Activated T-helper 1 cell treated with anti-CD3 and anti-CD28 coated beads, Interleukin-2, amount 50 U/mL, for 16 hours (primary cell): ENCODE measurements around the gene UPB1.

ENCODE experiments used
- DNase-seq, 2 donors: peaks; one replicate each; pipeline ENCODE4 v3.0.0-alpha.2; 2020; ENCODE audit warnings: low read depth in 1 of 2, low spot score in 1 of 2

Gene UPB1

DNA sequence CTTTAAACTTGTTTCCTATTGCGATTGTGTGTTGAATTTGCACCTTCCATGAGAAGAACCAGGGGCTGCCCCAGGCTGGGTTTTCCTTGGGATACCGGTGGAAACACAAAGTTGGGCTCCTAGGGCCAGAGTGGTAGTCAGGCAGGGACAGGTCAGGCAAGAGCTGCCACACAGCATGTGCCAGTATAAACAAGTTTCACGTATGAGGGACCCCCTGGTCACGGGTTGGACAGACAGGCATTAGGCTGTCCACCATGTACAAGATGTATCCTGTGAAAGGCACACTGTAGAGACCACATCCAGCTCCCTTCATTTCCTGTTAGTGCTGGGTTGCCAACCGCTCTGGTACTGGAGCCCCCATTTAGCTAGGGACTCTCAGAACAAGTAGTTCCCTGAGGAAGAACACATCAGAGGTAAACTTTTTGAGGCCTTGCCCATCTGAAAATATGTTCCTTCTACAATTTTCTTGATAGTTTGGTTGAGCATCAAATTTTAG lies 8.8 kb downstream of the UPB1 start:
- DNase-seq = no peak

DNA sequence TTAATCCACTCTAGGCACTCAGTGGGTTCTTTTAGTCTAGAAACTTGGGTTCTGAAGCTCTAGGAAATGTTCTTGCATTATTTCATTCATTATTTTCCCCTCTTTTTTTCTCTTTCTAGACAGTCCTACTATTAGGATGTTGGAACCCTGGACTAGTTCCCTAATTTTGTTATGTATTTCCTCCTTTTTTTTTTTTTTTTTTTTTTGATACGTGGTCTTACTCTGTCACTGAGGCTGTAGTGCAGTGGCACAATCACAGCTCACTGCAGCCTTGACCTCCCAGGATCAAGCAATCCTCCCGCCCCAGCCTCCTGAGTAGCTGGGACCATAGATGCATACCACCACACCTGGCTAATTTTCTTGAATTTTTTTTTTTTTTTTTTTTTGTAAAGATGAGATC lies 9.4 kb downstream of the UPB1 start:
- no peak for DNase-seq

DNA sequence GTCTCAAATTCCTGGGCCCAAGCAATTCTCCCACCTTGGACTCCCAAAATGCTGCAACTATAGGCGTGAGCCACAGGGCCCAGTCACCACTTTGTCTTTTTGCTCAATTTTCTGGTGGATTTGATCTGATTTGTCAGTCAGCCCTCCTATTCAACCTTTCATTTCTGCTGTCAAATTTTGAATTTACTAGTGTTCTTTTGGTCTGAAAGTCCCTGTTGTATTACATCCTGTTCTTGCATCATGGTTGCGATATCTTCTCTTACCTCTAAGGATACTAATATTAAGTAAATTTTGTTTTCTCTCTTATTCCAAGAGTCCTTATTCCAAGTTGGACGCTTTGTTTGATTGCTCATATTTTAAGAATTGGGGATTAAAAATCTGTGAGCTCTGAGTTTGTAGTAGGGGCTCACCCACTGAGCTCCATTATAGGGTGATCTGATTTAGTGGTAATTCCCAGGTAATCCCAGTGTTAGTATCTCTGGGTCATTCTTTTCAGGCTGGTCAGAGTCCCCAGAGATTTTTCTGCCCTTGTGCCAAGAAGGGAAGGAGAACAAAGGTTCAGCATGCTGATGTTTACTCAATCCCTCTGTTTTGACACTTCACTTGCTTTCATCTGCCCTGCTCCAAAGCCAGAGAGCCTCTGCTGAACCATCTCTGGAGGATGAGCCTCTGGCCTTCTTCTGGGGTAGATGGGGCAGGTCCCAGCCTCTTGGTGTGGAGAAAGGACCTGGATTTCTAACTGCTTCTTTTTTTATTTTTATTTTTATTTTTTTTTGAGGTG lies 10.0 kb downstream of the UPB1 start:
- no peak for DNase-seq

DNA sequence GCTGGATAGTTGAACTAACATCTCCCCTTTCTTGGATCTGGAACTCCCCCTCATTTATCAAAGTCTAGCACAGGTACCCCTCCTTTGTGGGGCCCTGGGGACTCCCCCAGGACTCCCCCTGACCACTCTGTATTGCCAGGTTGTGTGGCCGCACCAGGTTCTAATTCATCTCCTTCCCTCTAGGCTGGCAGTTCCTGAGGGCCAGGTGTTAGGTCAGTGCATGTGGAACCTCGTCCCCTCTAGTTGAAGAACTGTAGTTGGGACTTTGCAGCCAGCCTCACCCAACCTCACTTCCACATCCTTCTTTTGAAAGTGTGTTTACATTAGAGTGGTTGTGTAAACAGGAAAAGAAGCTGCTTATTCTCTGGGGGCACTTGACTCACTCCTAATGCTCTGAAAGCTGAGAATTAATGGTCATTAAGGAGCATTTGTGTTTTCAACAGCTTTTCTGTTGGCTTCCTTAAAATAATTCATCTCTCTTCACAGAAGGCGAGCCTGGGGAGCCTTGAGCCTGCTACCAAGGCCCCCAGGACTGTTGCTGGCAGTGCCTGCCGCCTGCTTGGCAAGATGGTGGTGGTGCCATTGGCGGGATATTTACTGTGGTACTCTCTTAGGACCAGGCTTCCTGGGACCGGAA lies 11.8 kb downstream of the UPB1 start:
- no peak for DNase-seq

DNA sequence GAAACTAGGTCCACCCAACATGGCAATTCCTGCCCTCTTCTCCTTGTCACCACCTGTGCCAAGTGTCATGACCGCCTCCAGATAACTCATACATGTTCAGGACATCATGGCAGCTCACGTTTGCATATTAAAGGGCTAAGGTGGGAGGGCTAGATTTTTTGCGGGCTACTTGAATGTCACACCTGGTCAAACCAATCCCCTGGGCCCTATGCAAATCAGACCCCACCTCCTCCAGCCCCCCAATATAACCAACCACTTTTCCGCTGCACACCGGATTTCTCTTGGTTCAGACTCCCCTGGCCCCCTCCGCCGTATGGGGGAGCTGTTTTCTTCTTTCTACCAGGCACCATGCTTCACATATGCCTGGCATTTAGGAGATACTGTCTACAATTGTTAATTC lies 12.6 kb downstream of the UPB1 start:
- DNase-seq = no peak

DNA sequence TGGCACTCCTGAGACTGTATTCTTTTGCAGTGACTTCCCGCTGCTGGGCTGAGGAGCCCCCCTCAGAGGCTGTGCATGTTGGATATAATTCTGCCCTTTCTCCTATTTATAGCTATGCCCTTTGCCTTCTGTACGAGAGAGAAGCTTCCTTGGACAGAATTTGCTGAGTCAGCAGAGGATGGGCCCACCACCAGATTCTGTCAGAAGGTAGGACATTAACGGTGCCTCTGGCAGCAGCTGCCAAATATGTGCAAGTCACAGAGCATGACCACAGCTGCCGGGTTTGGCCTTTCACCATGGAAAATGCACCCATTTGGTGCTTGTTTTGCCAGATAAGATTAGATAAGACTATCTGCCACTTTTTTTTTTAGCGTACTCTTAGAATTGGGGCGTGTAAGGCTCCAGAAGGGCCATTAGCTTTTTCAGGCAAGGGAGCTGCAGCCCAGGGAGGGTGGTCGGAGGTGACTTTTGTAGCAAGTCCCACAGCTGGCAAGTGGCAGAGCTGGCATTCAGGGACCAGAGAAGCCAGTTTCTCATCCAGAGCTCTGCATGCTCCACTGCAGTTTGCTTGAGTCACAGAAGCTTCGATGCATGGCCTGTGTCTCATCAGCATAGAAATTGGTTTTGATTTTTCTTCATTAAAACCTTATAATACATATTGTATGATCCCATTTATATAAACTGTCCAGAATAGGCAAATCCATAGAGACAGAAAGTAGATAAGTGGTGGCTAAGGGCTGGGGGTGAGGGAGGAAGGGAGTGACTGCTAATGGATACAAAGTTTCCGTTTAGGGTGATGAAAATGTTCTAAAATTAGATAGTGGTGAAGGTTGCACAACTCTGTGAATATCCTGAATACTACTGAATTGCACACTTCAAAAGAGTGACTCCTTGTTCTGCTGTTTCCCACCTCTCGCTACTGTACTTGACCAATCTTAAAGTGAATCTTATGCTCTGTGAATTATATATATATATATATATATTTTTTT lies 15.8 kb downstream of the UPB1 start:
- no peak for DNase-seq

DNA sequence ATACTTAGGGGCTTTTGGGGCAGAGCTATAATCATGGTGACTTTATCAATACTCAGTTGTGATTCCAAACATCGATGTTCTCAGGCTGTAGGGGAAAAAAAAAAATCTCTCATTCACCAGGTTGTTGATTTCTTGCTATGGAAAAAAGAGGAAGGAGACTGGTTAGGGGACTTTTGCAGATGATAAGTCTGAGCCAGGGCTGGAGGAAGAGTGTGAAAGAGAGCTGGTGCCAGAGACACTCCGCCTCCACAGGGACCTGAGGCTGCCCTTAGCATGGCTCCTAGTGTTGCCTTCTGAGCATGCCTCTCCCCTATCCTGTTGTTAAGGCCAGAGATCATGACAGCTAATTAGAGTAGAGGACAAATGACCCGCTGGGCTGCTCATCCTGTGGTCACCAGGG lies 16.9 kb downstream of the UPB1 start:
- no peak for DNase-seq

DNA sequence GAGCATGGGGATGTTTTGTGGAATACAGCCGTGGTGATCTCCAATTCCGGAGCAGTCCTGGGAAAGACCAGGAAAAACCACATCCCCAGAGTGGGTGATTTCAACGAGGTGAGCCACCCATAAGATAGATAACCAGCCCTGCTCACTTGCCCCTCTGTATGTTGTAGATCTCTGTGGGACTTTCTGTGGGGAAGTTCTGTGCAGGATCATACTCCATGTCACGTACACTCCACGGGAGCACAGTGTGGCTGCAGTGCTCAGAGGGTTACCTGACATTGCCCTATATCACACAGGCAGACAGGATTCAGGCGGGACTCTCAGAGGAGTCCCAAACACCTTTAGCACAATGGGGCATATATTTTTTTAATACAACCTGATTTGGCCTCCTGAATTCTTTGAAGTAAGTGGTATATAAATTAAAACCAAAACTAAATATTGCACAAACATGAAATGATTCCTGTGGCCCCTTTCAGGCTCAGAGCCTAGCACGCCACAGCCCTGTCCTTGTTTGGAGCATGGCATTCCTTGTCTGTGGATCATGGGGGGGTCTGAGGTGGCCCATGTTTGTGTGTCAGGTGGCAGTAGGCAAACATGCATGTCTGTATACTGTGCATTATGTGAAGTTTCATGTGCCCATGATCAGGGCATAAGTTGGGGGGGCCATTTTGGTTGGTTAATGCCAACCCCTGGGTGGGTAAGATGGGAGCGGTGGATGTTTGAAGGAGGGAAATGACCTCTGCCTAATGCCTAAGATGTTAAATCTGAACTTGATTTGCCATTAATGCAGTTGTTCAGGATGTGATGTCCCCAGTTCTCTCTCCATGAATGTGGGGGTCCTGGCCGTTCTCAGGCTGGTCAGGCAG lies 18.5 kb downstream of the UPB1 start:
- DNase-seq = no peak

DNA sequence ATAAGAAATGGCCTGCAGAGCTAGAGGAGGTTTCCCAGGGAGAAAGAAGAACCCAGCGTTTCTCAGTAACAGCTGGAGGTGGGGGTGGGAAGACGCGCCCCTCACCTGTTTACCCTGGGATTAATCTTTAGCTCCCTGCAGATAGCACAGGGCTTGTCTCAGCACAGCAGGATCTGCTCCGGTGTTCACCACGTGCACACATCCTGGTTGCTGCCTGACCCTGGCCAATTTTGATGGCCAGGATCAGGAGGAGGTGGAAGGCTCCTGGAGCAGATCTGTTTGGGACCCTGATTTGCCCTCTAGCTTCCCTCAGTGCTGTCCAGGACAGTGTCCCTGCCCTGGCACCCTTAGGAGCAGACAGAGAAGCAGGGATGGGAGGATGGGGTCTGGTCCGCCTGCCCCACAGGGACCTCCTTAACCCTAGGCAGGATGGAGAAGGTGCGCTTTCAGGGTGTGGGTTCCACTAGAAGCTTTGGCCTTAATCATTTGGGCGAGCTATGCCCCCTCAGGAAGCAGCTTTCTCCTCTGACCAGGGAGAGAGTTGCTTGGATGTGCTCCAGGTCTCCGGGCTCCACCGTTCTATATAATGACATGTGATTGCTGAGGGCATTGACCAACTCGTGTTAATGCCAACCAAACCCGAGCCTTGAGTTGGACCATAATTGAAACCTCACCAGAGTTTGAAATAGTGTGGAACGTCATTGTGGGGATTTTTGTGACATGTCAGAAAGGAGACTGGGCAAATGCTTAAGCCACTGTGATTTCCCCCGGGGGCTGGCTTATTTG lies 19.3 kb downstream of the UPB1 start:
- no peak for DNase-seq

DNA sequence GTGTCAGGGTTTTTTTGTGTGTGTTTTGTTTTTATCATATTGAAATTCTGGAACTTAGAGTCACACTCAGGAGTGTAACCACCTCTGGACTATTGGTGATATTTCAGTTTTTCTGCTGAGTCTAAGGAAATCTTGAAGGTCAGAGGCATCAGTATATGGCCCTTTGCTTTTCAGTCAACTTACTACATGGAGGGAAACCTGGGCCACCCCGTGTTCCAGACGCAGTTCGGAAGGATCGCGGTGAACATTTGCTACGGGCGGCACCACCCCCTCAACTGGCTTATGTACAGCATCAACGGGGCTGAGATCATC lies 19.9 kb downstream of the UPB1 start:
- no peak for DNase-seq

DNA sequence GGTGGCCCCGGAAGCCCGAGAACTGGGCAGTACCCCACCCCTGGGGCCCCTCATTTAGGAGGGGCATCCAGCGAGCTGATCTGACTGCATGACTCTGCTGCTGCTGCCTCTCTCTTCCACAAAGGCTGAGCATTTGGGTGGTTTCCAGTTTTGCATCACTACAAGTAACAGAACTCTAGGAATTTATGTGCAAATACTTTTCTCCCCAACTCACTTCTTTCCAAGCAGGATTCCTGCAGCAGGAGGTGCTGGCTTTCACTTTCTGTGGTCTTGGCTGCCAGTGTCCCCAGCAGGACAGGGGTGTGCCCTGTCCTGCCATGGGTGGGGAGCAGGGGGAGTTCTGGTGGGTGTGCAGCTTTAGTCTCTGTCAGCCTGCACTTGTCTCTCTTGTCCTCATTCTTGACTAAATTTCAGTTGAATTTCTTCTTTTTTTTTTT lies 21.2 kb downstream of the UPB1 start:
- DNase-seq = no peak

DNA sequence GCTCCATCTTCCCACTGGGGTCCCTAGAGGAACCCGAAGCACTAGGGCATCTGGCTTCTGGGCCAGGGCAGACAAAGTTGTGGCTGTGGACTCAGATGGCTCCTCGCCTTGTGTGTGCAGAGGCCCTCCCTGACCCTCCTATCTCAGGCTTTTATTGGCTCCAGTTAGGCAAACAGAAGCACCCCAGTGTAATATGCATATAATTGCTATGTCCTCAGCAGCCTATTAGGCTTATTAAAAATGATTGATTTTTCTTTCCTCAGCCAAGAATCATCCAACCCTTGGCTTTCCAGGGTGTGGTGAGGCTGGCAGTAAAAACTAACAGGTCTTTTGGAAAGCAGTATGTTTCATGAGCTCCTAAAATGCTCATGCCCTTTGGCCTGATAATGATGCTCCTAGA lies 22.3 kb downstream of the UPB1 start:
- no peak for DNase-seq

DNA sequence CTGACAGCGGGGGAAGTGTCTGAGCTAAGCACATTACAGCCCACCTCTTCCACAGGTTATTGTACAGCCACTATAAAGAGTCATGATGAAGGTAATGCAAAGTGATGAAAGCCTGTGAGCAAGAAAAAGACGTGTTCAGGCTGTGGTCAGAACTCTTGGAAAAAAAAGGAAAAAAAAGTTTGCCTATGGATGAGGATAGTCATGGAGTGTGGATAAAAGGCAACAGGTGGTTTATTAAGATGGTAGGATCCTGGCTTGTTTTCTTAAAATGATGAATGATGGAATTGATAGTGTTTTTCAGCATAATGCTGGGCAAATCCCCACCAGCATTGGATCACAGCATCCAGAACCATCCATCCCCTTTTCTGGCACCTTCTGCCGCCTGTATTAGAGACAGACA lies 23.1 kb downstream of the UPB1 start:
- DNase-seq = no peak

DNA sequence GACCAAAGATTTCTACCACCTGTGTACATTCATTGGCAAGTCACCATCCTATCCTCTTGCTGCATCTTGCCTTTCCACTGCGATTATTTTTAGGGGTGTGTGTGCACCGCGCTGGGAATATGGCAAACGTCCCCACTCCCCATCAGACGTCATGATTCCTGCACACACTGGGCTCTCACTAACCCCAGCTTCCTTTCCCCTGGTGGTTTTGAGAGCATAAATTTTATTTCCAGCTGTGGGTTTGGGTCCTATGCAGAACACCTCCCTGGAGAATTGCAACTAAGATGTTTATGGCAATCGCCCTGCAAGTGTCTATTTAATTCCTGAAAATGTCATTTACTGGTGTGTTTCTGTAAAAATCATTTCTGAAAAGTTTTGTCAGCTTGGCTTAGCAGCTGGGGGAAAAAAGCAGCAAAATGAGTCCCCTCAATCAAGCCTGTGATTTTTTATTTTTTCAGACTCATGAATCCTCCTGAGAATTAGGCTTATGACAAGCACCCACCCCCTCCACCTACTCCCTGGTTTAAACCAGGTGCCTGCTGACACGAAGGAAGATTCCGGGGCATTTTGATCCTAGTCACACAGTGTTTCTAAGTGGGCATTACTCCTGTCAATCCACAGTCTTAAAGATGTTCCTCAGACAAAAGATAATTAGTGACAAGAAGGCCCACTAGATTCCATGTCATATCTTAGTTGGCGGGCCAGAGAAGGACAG lies 23.8 kb downstream of the UPB1 start:
- DNase-seq = no peak

DNA sequence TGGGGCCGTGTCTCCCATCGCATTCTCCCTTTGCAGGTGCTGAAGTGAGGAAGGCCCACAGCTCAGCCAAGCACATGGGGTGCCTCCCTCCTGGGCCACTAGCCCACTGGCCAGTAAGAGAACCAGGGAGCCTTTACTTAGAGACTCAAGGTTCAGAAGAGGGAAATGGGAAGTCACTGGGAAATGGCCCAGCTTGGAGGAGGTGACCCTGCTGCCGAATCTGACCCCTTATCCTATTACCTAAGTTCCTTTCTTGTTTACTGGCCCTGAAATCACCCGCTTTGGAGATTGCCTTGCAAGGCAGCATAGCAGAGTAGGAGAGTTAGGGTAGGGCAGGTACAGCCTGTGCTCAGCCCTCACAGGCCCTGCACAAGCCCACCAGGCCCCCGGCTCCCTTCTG lies 24.4 kb downstream of the UPB1 start:
- no peak for DNase-seq

DNA sequence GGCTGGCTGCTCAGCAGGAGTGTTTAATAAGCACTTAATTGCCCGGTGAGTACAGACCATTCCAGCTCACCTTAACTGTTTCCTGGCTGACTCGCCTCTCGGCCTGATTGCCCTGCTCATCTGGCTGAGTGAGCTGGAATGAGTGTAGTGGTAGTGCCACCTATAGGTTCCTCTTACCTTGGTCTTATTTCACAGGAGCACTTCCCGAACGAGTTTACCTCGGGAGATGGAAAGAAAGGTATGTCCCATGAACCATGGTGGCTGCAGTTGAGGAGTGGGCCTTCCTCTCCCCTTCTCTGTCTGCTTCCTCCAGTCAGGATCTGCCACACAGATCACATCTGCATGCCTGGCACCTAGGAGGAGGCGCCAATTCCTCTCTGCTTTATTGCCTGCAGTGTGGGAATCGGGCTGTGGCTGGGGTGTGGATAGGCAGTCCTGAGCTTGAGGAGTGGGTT lies 26.7 kb downstream of the UPB1 start:
- no peak for DNase-seq

DNA sequence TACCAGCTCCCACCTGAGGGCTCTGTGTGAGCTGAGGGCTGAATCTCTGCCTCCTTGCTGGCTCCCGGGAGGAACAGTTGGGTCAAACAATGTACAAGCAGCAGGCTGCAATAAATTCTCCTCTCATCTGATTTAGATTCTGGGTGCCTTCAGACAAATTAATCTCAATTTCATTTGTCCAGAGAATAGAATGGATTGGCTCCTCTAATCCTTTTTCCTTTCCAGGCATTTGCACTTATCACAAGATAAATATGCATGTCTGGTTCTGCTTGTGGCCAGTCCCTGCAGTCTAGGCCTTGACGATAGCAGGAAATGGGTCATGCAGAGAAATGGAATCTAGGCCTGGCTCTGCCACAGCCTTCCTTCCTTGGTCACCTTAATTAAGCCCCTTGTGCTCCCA lies 28.7 kb downstream of the UPB1 start:
- no peak for DNase-seq

DNA sequence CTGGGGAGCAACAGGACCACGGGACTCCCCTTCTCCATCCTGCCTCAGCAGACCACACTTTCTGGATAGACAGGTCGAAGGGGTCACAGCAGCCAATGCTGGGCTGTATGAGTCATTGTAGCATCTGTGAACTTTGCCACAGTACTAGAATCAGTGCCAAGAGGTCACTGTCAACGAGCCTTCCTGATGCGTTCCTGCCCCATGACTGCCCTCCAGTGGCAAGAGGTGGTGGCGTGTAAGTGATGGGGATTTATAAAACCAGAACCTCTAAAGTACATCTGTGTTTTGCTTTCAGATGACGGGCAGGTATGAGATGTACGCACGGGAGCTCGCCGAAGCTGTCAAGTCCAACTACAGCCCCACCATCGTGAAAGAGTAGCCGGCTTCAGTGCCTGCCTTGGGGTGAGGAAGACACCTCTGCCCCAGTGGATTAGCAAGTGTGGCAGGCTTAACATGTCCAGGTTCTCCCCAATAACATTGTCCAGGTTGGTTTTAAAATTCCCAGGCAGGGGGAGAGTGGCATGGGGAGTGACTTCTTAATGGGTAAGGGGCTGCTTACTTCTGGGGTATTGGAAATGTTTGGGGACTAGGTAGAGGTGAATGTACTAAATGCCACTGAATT lies 30.4 kb downstream of the UPB1 start:
- peak; percentile 49 to 53 for DNase-seq

DNA sequence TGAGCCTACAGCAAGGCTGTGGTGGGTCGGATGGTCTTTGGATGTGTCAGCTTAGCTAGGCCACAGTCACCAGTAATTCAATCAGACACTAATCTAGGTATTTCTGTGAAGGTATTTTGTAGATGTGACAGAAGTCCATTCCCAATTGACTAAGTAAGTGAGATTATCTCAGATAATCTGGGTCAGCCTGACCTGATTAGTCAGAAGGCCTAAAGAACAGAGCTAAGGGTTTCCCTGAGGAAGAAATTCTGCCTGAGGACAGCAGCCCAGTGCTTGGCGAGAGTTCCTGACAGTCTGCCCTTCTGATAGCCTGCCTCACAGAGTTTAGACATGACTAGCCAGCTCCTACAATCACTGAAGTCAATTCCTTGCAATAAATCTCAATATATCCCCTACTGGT lies 31.1 kb downstream of the UPB1 start:
- no peak for DNase-seq
